Uterine smooth muscle cell (primary cell): Measurements from ENCODE around the gene SPATA31D3. TPM values are rescaled to one million over a fixed set of nuclear protein-coding genes. Genes with fewer than 3 reads are reported as not detected.

Experiments
- total RNA-seq: library from RNA; depleted of rRNA; stranded (reverse); fragments of >200 nt; gene quantifications from 2 replicates; pipeline ENCODE4 v1.2.3, GENCODE V29; 2014

SPATA31D3 gene
- not detected in 2 replicates for total RNA-seq

DNA sequence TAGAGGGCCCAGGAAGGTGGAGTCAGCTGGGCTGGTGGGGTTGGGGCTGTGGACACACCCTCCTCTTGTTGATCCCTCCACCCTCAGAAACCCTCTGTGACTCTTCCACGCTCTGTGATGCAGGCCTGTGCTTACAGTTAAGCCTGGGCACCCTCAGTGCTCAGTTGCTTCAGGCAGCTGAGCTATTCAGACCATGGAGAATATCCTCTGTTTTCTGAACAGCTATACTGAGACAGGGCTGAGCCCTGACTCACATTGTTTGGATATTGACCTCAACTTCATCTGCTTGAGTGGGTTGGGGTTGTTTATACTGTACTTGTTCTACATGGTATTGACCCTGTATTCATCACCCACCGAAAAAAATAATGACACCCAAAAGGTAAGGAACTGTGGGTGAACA lies at the start of gene SPATA31D3:
Gene SPATA31D3, plus strand, starts transcription at position 108 of the 400 bp plus-strand sequence. Its CDS starts 86 bp downstream, at position 194.

GRCh38 chr9:81928305-81928704 lies 15.0 kb upstream of the SPATA31D3 start, which contains the start of gene SPATA31D4:
Gene SPATA31D4 (plus strand): TSS chr9:81928428. CDS start chr9:81928514, 86 bp downstream.

GRCh38 chr9:81988472-81988871 lies 45.2 kb downstream of the SPATA31D3 start, which contains the start of gene SPATA31D1:
Gene SPATA31D1 (plus strand): TSS chr9:81988772. CDS start chr9:81988819, 47 bp downstream.

Other genes with a start within 250 kb of the SPATA31D3 start
- gene SPATA31D4, start 15.1 kb upstream of the SPATA31D3 start, total RNA-seq, result under 0.01 TPM in 1 of 2 replicates, not detected in the other
- under 0.01 and 0.25 TPM in 2 replicates for gene SPATA31D1, start 45.3 kb downstream of the SPATA31D3 start, total RNA-seq